Anterior cingulate cortex (tissue), 58 donors: ENCODE data around the gene KRTAP19-5.
"Not testable (repeated sequence)": the region's sequence is repeated elsewhere in the genome, so short reads cannot be mapped to it uniquely, and the experiment has no call there.

Experiments
- DNase-seq, 58 donors: peaks; one replicate each; lab custom pipeline; 2025; lab: John Stamatoyannopoulos, UW

The KRTAP19-5 gene

DNA sequence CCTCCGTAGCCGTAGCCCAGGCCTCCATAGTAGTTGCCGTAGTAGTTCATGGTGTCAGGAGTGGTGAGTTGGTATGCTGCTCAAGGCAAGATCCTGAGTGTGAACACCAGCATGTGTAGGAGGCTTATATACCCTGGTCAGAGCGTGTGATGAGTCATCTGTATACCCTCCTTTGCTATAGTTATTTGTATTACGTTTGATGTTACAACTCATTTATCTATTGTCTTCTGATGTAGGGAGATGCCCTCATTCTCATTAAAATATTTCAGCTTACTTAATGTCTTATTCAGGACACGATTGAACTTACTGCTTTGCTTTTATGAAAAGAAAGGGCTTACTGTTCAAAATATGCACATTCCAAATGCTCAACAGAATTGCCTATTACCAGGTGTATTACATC is at the start of gene KRTAP19-5:
Gene KRTAP19-5 (minus strand): TSS at position 101 of the 400 bp plus-strand sequence. CDS start 51 bp downstream, at position 50.
- no peak for DNase-seq

GRCh38 chr21:30541764-30542163 is 39.8 kb upstream of the KRTAP19-5 start, which contains the start of gene KRTAP19-6:
Gene KRTAP19-6 (minus strand): TSS chr21:30541864. CDS start chr21:30541833, 31 bp downstream.
- no peak for DNase-seq

DNA sequence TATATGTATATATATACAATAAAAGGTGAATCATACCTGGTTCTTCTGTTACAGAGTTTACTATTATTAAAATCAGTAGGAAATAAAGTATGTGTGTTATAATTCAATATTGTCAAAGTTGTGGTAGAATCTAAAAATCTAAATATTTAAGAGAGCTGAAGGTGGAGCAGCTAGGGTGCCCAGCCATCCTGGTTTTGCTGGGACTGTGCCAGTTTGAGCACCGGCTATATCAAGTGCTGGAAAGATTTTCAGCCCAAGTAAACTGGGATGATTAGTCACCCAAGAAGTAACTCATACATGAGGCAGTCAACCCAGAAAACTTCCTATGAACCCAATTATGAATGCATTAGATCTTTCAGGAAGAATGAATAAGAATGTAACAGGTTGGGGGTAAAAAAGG is 16.9 kb upstream of the KRTAP19-5 start:
- no peak for DNase-seq

GRCh38 chr21:30515681-30516080 is 13.7 kb upstream of the KRTAP19-5 start:
- no peak for DNase-seq

DNA sequence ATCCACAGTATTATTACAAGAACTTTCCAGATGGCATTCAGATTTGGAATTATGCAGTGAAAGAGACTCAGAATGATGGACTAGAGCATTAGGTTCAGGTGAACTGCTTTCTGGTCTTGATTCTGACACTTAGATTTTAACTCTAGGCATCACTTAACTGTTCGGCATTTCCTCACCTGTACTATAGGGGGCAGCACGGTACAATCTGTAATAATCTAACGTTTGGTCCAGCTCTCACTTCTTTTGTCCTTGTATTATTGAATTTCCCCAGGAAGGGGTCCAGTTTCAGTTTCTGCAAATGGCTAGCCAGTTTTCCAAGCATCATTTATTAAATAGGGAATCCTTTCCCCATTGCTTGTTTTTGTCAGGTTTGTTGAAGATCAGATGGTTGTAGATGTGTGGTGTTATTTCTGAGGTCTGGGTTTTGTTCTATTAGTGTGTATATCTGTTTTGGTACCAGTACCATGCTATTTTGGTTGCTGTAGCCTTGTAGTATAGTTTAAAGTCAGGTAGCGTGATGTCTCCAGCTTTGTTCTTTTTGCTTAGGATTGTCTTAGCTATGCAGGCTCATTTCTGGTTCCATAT is 3.8 kb upstream of the KRTAP19-5 start:
- not testable (repeated sequence) for DNase-seq

DNA sequence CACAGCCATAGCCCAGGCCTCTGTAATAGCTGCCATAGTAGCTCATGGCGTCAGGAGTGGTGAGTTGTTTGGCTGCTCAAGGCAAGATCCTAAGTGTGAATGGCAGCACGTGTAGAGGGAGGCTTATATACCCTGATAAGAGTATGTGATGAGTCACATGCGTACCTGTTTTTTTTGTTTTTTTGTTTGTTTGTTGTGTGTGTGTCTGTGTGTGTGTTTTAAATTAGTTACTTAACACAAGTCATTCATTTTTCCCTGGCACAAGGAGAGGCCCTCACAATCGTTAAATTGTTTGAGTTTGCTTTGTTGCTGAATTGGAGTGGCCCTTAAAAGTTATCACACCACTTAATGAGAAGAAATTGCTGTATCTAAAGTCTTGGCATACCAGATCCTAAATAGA is 4.9 kb downstream of the KRTAP19-5 start, which contains the start of gene KRTAP19-4:
Gene KRTAP19-4 (minus strand): TSS at position 101 of the 400 bp plus-strand sequence. CDS start 55 bp downstream, at position 46.
- DNase-seq, result no peak

GRCh38 chr21:30491963-30492428 is 9.9 kb downstream of the KRTAP19-5 start, which contains the start of gene KRTAP19-3:
Gene KRTAP19-3 (minus strand): TSS chr21:30492013. CDS start chr21:30491957, 56 bp downstream.
- DNase-seq, result no peak

DNA sequence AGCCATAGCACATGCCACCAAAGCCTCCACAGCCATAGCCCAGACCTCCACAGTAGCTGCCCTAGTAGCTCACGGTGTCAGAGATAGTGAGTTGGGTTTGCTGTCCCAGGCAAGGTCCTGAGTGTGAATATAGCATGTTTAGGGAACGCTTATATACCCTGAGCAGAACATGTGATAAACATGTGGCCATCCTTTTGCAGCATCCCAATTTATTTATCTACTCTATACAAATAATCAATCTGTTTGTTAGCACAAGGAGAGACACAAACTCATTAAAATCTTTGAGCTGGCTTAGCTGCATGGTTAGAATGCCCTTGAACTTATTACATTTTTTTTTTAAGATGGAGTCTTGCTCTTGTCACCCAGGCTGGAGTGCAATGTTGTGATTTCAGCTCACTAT is 14.6 kb downstream of the KRTAP19-5 start, which contains the start of gene KRTAP19-2:
Gene KRTAP19-2 (minus strand): TSS at position 101 of the 400 bp plus-strand sequence. CDS start 88 bp downstream, at position 13.
- DNase-seq, result no peak

GRCh38 chr21:30486180-30486579 is 15.8 kb downstream of the KRTAP19-5 start:
- no peak for DNase-seq

DNA sequence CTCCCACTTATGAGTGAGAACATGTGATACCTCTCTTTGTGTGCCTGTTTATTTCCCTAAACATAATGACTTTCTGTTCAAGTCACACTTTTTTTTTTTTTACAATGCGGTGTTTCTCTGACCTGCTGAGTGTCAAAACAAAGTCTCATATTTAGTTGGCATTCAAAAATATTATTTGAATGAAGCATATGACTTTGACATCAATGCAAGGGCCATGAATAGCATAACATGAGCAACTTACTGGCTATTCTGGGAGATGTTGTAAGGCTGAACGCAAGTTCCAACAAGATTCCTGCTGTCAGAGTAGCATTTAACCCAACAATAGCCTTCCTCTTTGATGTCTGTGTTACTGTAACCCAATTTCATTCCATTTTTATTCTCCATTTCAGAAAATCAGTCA is 19.8 kb downstream of the KRTAP19-5 start:
- no peak for DNase-seq

DNA sequence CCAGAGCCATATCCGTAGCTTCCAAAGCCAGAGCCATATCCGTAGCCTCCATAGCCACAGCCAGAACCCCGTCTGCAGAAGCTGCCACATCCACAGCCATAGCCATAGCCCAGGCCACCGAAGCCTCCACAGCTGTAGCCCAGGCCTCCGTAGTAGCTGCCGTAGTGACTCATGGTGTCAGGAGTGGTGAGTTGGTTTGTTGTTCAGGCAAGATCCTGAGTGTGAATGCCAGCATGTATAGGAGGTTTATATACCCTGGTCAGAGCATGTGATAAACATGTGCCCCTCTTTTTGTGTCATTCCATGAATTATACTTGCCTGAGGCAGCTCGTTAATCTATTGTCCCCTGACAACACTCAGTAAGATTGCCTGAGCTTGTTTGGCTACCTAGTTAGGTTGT is 21.8 kb downstream of the KRTAP19-5 start, which contains the start of gene KRTAP19-1:
Gene KRTAP19-1 (minus strand): TSS at position 223 of the 400 bp plus-strand sequence. CDS start 50 bp downstream, at position 173.
- no peak for DNase-seq

DNA sequence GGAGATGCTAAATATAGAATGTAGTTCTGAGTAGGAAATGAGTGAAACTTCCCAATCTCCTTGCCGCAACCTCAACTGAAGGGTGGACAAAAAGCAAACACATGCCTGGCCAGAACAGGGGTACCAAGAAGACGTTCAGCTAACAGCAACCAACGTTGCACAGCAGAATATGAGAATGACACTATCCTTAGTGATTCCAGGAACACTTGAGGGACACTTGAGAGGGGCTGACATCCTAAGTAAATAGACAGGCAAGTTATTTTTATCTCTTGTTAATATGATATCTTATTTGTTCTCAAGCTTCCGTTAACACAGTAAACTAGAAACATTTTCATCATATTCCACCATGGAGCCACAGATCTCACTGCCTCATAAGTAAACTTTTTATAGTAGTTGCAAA is 22.7 kb downstream of the KRTAP19-5 start:
- no peak for DNase-seq

DNA sequence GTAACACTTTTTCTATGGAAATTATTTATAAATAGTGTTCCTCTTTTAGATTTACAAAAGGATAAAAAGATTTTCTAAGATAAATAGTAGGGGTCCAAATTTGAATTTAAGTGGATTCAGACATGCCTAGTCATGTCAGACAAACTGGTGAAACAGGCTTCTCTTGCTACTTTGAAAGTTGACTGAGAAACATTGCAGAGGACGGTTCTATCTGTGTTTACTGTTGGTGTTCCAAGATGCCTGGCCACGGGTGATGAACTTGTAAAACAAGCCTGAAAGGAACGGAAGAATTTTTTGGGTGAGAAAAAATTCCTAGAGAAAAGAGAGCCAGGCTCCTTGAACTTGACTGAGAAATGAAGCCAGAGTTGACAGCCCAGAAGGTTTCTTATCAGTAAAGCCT is 23.9 kb downstream of the KRTAP19-5 start:
- no peak for DNase-seq

- no peak for DNase-seq
Measured at GRCh38 chr21:30468900-30469714, 32.8 kb downstream of the KRTAP19-5 start.

- DNase-seq, result no peak
Measured at GRCh38 chr21:30463713-30464112, 38.2 kb downstream of the KRTAP19-5 start.
